Measurements from ENCODE around the gene IL4. TPM values are rescaled to one million over a fixed set of nuclear protein-coding genes. Genes with fewer than 3 reads are reported as not detected.
A peak's percentile ranks its signal among the peaks of the same experiment; 100 is the strongest.

IL4 gene
- total RNA-seq, 1 donor from 2014 or later = not detected

DNA sequence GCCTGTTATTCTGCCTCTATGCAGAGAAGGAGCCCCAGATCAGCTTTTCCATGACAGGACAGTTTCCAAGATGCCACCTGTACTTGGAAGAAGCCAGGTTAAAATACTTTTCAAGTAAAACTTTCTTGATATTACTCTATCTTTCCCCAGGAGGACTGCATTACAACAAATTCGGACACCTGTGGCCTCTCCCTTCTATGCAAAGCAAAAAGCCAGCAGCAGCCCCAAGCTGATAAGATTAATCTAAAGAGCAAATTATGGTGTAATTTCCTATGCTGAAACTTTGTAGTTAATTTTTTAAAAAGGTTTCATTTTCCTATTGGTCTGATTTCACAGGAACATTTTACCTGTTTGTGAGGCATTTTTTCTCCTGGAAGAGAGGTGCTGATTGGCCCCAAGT is 301 bp upstream of the IL4 start:
- ATAC-seq = no peak
- Histone ChIP-seq H3K4me3 (no peak overlapping the region), H3K27ac (no peak overlapping the region), H3K27me3 (no peaks in the 10 kb centered on the region), H3K9me3 (no peaks in the 10 kb centered on the region), H3K36me3 (no peaks in the 10 kb centered on the region), H3K4me1 (peaks cover 18% of the 10 kb centered on the region)
- intact Hi-C loops (cut with DNase I) = no loop called here
- no peak for TF ChIP-seq CTCF (IDR thresholded peaks at IDR 0.05)
- no peak for DNase-seq

GRCh38 chr5:132674671-132675506 is 1.1 kb downstream of the IL4 start:
- Histone ChIP-seq H3K27ac (peak overlapping the region; percentile 71), H3K4me3 (no peak overlapping the region), H3K4me1 (peaks cover 18% of the 10 kb centered on the region), H3K9me3 (no peaks in the 10 kb centered on the region), H3K36me3 (no peaks in the 10 kb centered on the region), H3K27me3 (no peaks in the 10 kb centered on the region)
- intact Hi-C loops (cut with DNase I) = no loop called here
- no peak for TF ChIP-seq CTCF (IDR thresholded peaks at IDR 0.05)
- ATAC-seq = peak; percentile 47
- no peak for DNase-seq

DNA sequence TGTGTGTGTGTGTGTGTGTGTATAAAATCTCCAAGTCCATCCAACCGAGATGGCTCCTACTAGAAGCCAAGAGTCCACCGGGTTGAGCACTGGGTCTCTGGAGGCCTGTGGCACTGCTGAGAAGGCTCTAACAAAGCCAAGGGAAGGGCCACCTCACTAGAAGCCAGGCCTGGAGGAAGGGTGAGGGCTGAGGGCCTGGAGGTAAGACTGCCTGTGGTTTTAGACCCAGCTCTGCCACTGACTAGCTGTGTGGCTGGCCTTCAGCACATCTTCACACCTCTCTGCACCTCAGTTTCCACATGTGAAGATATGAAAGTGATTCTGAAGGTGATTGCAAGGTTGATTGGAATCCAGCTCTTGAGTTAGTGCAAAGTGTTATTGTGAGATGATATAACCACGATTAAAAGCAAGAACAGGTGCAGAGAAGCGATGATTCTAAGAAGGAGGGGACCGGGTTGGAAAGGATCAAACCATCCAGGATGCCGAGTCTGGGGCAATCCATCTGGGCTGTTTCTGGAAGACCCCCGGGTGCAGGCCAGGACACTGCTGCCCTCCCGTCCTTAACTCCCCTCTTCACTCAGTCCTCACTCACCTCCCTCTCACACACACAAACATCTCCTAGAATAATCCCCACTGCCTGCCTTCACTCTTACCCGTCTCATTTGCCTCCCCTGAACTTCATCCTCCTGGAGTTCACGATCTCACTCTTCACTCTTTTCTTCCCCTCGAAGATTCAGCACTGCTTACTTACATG is 2.3 kb downstream of the IL4 start:
- peaks cover 18% of the 10 kb centered on the region for H3K4me1 ChIP-seq
- ATAC-seq = no peak
- DNase-seq = no peak
- peak overlapping the region; percentile 45 for H3K27ac ChIP-seq
- H3K4me3 ChIP-seq = no peak overlapping the region
- H3K36me3 ChIP-seq = no peaks in the 10 kb centered on the region
- H3K27me3 ChIP-seq = no peaks in the 10 kb centered on the region
- intact Hi-C loops (cut with DNase I) = no loop called here
- no peaks in the 10 kb centered on the region for H3K9me3 ChIP-seq
- TF ChIP-seq CTCF (IDR thresholded peaks at IDR 0.05) = no peak

GRCh38 chr5:132677191-132677590 is 3.4 kb downstream of the IL4 start:
- TF ChIP-seq CTCF (IDR thresholded peaks at IDR 0.05) = peak; percentile 39
- Histone ChIP-seq H3K36me3 (no peaks in the 10 kb centered on the region), H3K27ac (peak overlapping the region; percentile 45), H3K4me1 (peaks cover 18% of the 10 kb centered on the region), H3K27me3 (no peaks in the 10 kb centered on the region), H3K4me3 (no peak overlapping the region), H3K9me3 (no peaks in the 10 kb centered on the region)
- intact Hi-C loops (cut with DNase I) = no loop called here
- DNase-seq = peak; percentile 82
- ATAC-seq = peak; percentile 93

GRCh38 chr5:132677682-132678400 is 4.1 kb downstream of the IL4 start:
- H3K36me3 ChIP-seq = no peaks in the 10 kb centered on the region
- intact Hi-C loops (cut with DNase I) = no loop called here
- ATAC-seq (no peak), DNase-seq (no peak)
- H3K27me3 ChIP-seq = no peaks in the 10 kb centered on the region
- no peak overlapping the region for H3K27ac ChIP-seq
- peaks cover 18% of the 10 kb centered on the region for H3K4me1 ChIP-seq
- TF ChIP-seq CTCF (IDR thresholded peaks at IDR 0.05) = no peak
- no peak overlapping the region for H3K4me3 ChIP-seq
- H3K9me3 ChIP-seq = no peaks in the 10 kb centered on the region
